Measurements from ENCODE around the gene FAF2.

- TF ChIP-seq POLR2A (IDR thresholded peaks at IDR 0.05; ENCODE audit: low read depth, low read length) (no peak), CTCF (IDR thresholded peaks at IDR 0.05; ENCODE audit: extremely low read depth in 1 of 2, insufficient read depth in 1 of 2, low read depth in 1 of 2, low read length in 2 of 2) (no peak), FOS (IDR thresholded peaks at IDR 0.05; ENCODE audit: borderline replicate concordance, insufficient read depth, low read length) (no peak), POLR2AphosphoS5 (IDR thresholded peaks at IDR 0.05; ENCODE audit: insufficient read depth, low read depth, low read length) (no peak), MAX (IDR thresholded peaks at IDR 0.05; ENCODE audit: insufficient read depth, insufficient read length) (no peak), EZH2 (IDR thresholded peaks at IDR 0.05; ENCODE audit: borderline replicate concordance, low read depth, low read length, severe bottlenecking) (no peak)
These were observed 84.6 kb downstream of the FAF2 start for GRCh38 chr5:176532795-176533194.

Data from endothelial cell of umbilical vein (primary cell).